HL-60 (cell line): Measurements from ENCODE around the gene FAAP20.

ENCODE experiments used
- DNase-seq, 2 experiments: peaks; one replicate each; pipeline ENCODE4 v3.0.0-alpha.2; 2010 to 2020; ENCODE audit warnings: low read depth in 1 of 2, low spot score in 1 of 2
- H3K27ac ChIP-seq: fragments of 250-450 bp; sonication (Bioruptor Pico); replicated peaks from 2 replicates; pipeline ENCODE4 v1.5.1; 2020; ENCODE audit warnings: mild to moderate bottlenecking, moderate library complexity
- H3K27me3 ChIP-seq: fragments of 250-450 bp; sonication (Bioruptor Pico); 2 replicates; pipeline ENCODE4 v1.5.1; 2021; ENCODE audit warnings: mild to moderate bottlenecking, moderate library complexity; ENCODE audit not compliant: insufficient read depth, poor library complexity, severe bottlenecking
- H3K4me3 ChIP-seq: replicated peaks from 2 replicates; pipeline ENCODE4 v1.5.1; 2011; ENCODE audit warnings: mild to moderate bottlenecking, control low read depth, low read length; ENCODE audit not compliant: insufficient read depth
- GABPA ChIP-seq: IDR thresholded peaks from 2 replicates; pipeline ENCODE4 v1.6.1; 2012; ENCODE audit warnings: low read depth
- POLR2AphosphoS5 ChIP-seq: IDR thresholded peaks from 2 replicates; pipeline ENCODE4 v1.6.1; 2012; ENCODE audit warnings: low read depth
- REST ChIP-seq: IDR thresholded peaks from 2 replicates; pipeline ENCODE4 v1.6.1; 2012; ENCODE audit warnings: low read depth; ENCODE audit not compliant: insufficient replicate concordance
- SPI1 ChIP-seq: IDR thresholded peaks from 2 replicates; pipeline ENCODE4 v1.6.1; 2012; ENCODE audit warnings: low read depth, mild to moderate bottlenecking, borderline replicate concordance
- TF ChIP-seq, protein P1 (sequence below): IDR thresholded peaks from one replicate; pipeline ENCODE4 v1.5.1; 2011; ENCODE audit warnings: low read length, control low read depth, inconsistent platforms; ENCODE audit not compliant: insufficient read depth

FAAP20 gene

GRCh38 chr1:2192031-2192995 lies 2.3 kb downstream of the FAAP20 start:
- Histone ChIP-seq H3K4me3 (no peak overlapping the region), H3K27ac (no peak overlapping the region), H3K27me3 (no peaks in the 10 kb centered on the region)
- DNase-seq: no peak
- TF ChIP-seq, protein P1, sequence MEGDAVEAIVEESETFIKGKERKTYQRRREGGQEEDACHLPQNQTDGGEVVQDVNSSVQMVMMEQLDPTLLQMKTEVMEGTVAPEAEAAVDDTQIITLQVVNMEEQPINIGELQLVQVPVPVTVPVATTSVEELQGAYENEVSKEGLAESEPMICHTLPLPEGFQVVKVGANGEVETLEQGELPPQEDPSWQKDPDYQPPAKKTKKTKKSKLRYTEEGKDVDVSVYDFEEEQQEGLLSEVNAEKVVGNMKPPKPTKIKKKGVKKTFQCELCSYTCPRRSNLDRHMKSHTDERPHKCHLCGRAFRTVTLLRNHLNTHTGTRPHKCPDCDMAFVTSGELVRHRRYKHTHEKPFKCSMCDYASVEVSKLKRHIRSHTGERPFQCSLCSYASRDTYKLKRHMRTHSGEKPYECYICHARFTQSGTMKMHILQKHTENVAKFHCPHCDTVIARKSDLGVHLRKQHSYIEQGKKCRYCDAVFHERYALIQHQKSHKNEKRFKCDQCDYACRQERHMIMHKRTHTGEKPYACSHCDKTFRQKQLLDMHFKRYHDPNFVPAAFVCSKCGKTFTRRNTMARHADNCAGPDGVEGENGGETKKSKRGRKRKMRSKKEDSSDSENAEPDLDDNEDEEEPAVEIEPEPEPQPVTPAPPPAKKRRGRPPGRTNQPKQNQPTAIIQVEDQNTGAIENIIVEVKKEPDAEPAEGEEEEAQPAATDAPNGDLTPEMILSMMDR: no peak
- no peak for TF ChIP-seq POLR2AphosphoS5
- TF ChIP-seq SPI1: no peak
- TF ChIP-seq REST: no peak
- TF ChIP-seq GABPA: no peak

DNA sequence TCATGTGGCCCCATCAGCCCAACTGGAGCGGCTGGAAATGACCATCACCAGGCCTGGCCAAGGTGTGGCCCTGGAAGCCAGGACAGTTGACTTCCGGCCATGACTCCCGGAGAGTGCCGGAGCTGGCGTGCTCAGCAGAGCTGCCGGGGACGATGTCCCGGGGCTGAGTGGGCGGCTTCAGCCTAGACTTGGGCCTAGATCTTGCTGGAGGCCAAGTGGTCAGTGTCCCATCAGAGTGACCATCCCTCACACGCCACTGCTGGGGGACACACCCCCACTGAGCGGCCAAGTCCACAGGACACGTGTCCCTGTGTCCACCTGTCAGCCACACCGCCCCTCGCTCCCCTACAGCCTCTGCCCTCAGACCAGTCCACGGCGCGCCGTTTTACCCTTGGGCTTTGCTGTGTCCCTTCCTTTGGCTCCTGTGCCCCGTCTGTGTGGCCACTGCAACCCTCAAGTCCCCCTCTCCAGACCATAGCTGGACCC lies 4.0 kb downstream of the FAAP20 start:
- Histone ChIP-seq H3K4me3 (peak overlapping the region; percentile 54), H3K27me3 (no peaks in the 10 kb centered on the region), H3K27ac (peak overlapping the region; percentile 90)
- no peak for DNase-seq
- TF ChIP-seq REST (no peak), GABPA (no peak), POLR2AphosphoS5 (no peak), SPI1 (no peak)
- TF ChIP-seq, protein P1: no peak

- Histone ChIP-seq H3K27ac (peak overlapping the region; percentile 90), H3K4me3 (peak overlapping the region; percentile 54), H3K27me3 (no peaks in the 10 kb centered on the region)
- TF ChIP-seq POLR2AphosphoS5 (peak; percentile 63), REST (no peak)
- DNase-seq: peak; percentile 90 to 97
These were observed 4.8 kb downstream of the FAAP20 start for GRCh38 chr1:2189459-2190425.
